SK-N-DZ (cell line): ENCODE results near the gene ALDH1A1.
"Not testable (repeated sequence)": the region's sequence is repeated elsewhere in the genome, so short reads cannot be mapped to it uniquely, and the experiment has no call there.

ENCODE experiments used
- DNase-seq: peaks from one replicate; pipeline ENCODE4 v3.0.0-alpha.2; 2015; ENCODE audit warnings: low spot score

Gene ALDH1A1

GRCh38 chr9:72943844-72944462 is 8.9 kb downstream of the ALDH1A1 start:
- no peak for DNase-seq

- DNase-seq = no peak
Observed at GRCh38 chr9:72942451-72942850, 10.4 kb downstream of the ALDH1A1 start.

- DNase-seq = not testable (repeated sequence)
Observed at GRCh38 chr9:72939581-72939980, 13.3 kb downstream of the ALDH1A1 start.

GRCh38 chr9:72937545-72937944 is 15.3 kb downstream of the ALDH1A1 start:
- no peak for DNase-seq

- no peak for DNase-seq
Observed at GRCh38 chr9:72936679-72937078, 16.2 kb downstream of the ALDH1A1 start.

GRCh38 chr9:72936266-72936665 is 16.6 kb downstream of the ALDH1A1 start:
- DNase-seq = no peak

GRCh38 chr9:72935595-72935994 is 17.3 kb downstream of the ALDH1A1 start:
- DNase-seq = no peak

- no peak for DNase-seq
Observed at GRCh38 chr9:72933730-72934665, 18.9 kb downstream of the ALDH1A1 start.

- no peak for DNase-seq
Observed at GRCh38 chr9:72932619-72933018, 20.2 kb downstream of the ALDH1A1 start.

GRCh38 chr9:72931897-72932296 is 21.0 kb downstream of the ALDH1A1 start:
- DNase-seq = no peak

GRCh38 chr9:72931437-72931836 is 21.4 kb downstream of the ALDH1A1 start:
- no peak for DNase-seq

GRCh38 chr9:72930828-72931227 is 22.0 kb downstream of the ALDH1A1 start:
- DNase-seq = no peak

GRCh38 chr9:72929542-72929941 is 23.3 kb downstream of the ALDH1A1 start:
- no peak for DNase-seq

- no peak for DNase-seq
Observed at GRCh38 chr9:72928042-72928507, 24.8 kb downstream of the ALDH1A1 start.

- no peak for DNase-seq
Observed at GRCh38 chr9:72926506-72926905, 26.3 kb downstream of the ALDH1A1 start.

- no peak for DNase-seq
Observed at GRCh38 chr9:72925891-72926290, 27.0 kb downstream of the ALDH1A1 start.

GRCh38 chr9:72925126-72925789 is 27.6 kb downstream of the ALDH1A1 start:
- no peak for DNase-seq

- DNase-seq = no peak
Observed at GRCh38 chr9:72924154-72924790, 28.6 kb downstream of the ALDH1A1 start.

GRCh38 chr9:72923077-72923476 is 29.8 kb downstream of the ALDH1A1 start:
- no peak for DNase-seq

- no peak for DNase-seq
Observed at GRCh38 chr9:72921888-72922654, 30.8 kb downstream of the ALDH1A1 start.
